GM18861 (cell line): ENCODE results near the gene PEX10.

ENCODE experiments used
- ATAC-seq: cut with Tn5 transposase; IDR thresholded peaks from one replicate; pipeline ENCODE4 v1.9.1; 2021; ENCODE audit not compliant: unreplicated experiment

PEX10 gene

GRCh38 chr1:2389644-2390043 is 22.7 kb downstream of the PEX10 start:
- no peak for ATAC-seq

- ATAC-seq: no peak
These were observed 24.1 kb downstream of the PEX10 start for GRCh38 chr1:2388004-2388913.

GRCh38 chr1:2386636-2387611 is 25.4 kb downstream of the PEX10 start:
- ATAC-seq: no peak

GRCh38 chr1:2385606-2386280 is 26.6 kb downstream of the PEX10 start:
- ATAC-seq: no peak

- no peak for ATAC-seq
These were observed 27.4 kb downstream of the PEX10 start for GRCh38 chr1:2384941-2385481.

GRCh38 chr1:2384130-2384860 is 28.1 kb downstream of the PEX10 start:
- ATAC-seq: no peak

GRCh38 chr1:2383576-2383975 is 28.8 kb downstream of the PEX10 start:
- no peak for ATAC-seq

- no peak for ATAC-seq
These were observed 29.6 kb downstream of the PEX10 start for GRCh38 chr1:2382621-2383361.

- ATAC-seq: peak; percentile 51
These were observed 30.4 kb downstream of the PEX10 start for GRCh38 chr1:2381741-2382620.

GRCh38 chr1:2380816-2381591 is 31.4 kb downstream of the PEX10 start:
- ATAC-seq: peak; percentile 7

GRCh38 chr1:2379733-2380404 is 32.5 kb downstream of the PEX10 start:
- no peak for ATAC-seq

GRCh38 chr1:2378956-2379732 is 33.2 kb downstream of the PEX10 start:
- no peak for ATAC-seq

- no peak for ATAC-seq
These were observed 33.9 kb downstream of the PEX10 start for GRCh38 chr1:2378441-2378851.

GRCh38 chr1:2377751-2378440 is 34.5 kb downstream of the PEX10 start:
- ATAC-seq: no peak

- ATAC-seq: no peak
These were observed 35.3 kb downstream of the PEX10 start for GRCh38 chr1:2376931-2377672.
